GM18520 (cell line): Measurements from ENCODE around the gene PRADC1.

Experiments used
- ATAC-seq: cut with Tn5 transposase; IDR thresholded peaks from one replicate; pipeline ENCODE4 v1.9.1; 2021; ENCODE audit not compliant: unreplicated experiment

PRADC1 gene

GRCh38 chr2:73259276-73259675, 26.2 kb upstream of the PRADC1 start:
- no peak for ATAC-seq

- ATAC-seq, result no peak
These were observed 25.8 kb upstream of the PRADC1 start for GRCh38 chr2:73258913-73259215.

GRCh38 chr2:73258186-73258912, 25.3 kb upstream of the PRADC1 start:
- ATAC-seq, result no peak

DNA sequence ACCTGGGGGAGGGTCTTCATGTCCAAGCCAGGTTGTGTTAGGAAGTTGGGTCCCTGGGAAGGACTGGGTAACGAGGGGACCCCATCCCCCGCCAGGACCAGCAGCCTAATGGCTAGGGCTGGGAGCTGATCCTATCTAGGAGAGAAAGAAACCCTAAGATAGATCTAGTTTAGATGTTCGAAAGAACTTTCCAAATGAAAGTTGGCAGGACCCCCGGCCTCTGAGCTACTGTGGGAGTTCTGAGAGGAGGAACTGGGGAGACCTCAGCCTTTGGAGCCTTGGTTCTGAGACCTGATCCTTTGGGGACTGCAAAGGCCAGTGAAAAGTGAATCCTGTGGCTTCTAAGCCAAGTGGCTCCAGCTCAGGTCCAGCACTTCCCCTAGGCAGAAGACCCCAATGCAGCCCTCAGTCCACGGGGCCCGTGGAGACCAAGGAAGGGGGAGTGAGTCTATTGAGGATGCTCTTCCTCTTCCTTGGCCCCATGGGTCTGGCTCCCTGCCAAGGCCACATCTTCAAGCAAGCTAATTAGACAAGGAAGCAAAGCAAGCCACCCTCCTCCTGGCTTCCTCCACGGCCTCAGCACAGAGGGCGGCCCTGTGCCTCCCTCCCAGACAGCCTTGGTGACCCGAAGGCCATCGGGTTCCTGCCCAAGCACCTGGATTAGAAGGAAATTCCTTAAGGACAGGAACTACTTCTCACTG, 24.5 kb upstream of the PRADC1 start:
- no peak for ATAC-seq

GRCh38 chr2:73257021-73257420, 24.0 kb upstream of the PRADC1 start:
- ATAC-seq, result no peak

DNA sequence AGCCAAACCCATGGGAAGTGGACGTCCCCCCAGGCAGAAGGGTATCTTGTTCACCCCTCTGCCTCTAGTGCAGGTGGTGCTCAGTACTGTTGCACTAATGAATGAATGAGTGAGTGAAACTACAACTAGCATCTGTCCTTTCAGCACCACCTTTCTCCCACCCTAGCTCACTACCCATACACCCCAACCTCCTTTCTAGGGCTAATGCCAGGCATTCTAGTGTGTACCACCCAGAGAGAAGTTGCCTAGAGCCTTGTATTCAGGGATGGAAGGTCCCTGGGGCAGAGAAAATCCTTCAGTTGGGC, 23.5 kb upstream of the PRADC1 start:
- ATAC-seq, result no peak

DNA sequence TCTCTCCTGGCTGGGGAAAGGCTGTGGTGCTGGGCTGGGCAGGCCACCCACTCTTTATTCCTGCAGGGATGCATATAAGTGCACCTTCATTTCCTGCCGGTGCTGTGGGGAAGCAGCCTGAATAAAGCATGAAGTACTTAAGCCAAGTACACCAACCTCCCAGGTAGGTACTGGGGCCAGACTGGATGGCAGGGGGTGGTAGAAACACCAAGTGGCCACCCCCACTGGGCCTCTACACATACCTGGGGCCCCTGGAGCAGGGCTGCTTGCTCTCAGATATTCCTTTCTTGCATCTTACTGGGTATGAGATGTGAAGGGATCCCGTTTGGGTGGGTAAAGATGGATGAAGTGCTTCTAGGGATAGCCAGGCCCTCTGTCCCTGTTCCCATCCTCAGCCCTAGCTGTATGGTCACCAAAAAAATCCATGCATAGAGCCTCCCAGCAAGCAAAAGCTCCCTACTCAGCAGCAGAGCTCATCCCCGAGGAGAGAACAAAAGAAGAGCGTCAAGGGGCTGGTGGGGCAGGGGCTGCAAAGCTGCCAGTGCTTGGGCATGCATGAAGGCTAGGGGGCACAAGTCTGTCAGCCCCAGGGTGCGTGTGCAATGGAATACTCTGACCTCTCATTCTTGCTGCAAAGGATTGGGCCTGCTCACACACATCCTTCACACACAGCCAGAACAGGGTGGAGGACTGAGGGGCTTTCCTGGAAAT, 23.0 kb upstream of the PRADC1 start:
- ATAC-seq, result no peak

DNA sequence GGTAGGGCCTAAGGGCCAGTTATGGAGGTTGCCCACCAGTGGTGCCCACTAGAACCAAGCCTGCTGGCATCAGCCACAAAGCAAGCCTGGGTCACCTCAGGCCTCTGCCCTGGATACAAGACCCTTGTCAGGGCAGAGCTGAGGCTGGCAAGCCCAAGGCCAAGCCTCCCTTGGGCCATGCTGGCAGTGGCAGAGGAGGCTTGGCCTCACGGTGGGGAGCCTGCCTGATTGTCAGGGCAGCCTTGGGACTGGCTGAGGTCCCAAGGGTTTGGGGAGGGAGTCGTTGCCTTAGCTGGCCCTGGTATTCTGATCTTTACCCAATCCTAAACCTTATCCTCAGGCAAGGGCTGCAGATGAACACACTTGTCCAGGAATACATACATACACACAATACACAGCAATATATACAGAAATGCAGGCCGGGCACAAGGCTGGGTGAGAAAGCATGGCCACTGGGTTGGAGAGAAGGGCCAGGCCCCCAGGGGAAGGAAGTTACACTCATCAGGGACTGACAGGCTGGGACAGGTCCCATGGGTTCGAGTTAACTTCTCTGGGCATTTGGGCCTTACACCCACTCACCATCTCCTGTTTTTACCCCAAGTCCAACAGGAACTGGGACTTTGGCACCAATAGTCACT, 22.1 kb upstream of the PRADC1 start:
- ATAC-seq, result no peak

DNA sequence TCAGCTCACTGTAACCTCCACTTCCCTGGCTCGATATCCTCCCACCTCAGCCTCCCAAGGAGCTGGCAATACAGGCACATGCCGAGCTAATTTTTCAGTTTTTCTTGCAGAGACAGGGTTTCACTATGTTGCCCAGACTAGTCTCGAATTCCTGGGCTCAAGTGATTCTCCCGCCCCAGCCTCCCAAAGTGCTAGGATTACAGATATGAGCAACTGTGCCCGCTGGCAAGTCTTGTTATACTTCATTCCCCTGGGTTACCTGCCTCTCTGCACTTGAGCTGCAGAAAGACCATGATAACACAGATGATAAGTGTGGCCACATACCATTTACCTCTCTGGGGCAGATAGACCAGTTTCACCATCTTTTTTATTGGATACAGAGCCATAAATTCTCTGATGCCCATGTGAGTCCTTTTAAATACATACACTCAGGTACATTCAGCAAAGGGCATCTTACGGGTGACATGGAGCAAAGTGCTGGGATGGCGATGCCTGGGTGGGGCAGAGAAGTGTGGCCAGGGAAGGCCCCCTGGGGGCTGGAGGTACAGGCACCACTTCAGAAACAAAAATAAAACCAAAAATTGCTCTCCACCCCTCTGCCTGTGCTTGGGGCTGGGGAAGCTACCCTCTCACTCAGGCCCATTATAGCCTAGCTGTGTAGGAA, 21.4 kb upstream of the PRADC1 start:
- no peak for ATAC-seq

GRCh38 chr2:73253901-73254300, 20.9 kb upstream of the PRADC1 start:
- no peak for ATAC-seq

DNA sequence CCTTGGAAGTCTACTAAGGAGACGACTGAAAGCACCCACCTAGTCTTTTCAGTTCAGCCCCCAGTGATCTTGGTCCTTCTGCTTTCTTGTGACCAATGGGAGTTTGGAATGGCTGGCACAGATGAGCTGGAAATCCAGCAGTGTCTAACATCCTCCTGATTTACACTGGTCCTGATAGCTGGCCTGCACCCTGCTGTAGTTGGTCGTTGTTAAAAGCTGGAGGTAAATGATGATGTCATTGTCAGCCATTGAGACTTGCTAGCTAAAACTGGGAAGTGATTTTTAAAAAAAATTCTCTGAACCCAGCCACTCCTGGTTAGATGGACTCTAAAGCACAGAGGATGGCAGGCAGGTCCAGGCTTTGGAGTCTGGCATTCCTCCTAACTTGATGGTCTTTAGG, 20.4 kb upstream of the PRADC1 start:
- ATAC-seq, result no peak

GRCh38 chr2:73252238-73253027, 19.4 kb upstream of the PRADC1 start:
- ATAC-seq, result no peak

DNA sequence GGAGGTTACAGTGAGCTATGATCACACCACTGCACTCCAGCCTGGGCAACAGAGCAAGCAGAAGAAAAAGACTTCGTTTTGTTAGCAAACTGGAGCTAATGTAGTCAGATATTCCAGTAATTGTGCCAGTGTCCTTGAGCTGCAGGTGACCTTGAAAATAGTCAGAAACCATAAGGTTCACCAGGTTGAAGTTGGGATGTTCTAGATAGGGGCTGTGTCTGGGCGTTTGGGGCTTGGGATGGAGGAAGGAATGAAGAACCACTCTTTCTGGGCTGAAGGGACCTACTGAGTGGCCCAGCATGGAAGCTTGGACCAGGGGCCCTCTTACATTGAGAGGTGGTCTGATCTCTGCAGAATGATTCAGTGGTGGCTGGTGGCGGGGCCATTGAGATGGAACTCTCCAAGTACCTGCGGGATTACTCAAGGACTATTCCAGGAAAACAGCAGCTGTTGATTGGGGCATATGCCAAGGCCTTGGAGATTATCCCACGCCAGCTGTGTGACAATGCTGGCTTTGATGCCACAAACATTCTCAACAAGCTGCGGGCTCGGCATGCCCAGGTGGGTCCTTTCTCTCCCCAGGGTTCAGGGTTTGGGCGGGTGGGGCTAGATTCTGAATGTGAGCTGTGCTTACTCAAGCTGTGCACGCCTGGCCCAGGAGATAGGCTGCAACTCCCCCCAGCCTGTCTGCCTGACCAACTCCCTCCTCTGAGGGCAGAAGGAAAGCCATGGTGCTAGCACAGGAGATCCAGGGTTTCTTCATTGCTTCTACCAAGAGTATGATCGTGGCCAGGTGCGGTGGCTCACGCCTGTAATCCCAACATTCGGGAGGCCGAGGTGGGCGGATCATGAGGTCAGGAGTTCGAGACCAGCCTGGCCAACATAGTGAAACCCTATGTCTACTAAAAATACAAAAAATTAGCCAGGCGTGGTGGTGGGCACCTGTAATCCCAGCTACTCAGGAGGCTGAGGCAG, 18.1 kb upstream of the PRADC1 start:
- no peak for ATAC-seq

DNA sequence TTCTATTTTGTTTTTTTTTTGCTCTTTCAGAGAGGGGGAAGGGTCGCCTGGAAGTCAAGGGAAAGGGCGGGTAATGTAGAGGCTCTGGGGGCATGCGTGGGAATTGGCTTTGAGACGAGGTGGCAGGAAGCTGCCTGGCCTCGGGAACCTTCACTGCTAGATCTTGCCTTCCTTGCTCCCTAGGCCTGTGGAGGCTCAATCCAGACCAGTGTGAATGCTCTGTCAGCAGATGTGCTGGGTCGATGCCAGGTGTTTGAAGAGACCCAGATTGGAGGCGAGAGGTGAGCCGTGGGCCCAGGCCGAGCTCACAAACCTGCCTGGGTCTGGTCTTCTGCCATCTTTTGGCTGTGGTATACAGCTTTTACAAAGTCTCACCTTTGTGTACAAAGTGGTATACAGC, 16.6 kb upstream of the PRADC1 start:
- no peak for ATAC-seq

- no peak for ATAC-seq
These were observed 13.8 kb upstream of the PRADC1 start for GRCh38 chr2:73246850-73247249.

- ATAC-seq, result no peak
These were observed 11.5 kb upstream of the PRADC1 start for GRCh38 chr2:73244580-73244979.

DNA sequence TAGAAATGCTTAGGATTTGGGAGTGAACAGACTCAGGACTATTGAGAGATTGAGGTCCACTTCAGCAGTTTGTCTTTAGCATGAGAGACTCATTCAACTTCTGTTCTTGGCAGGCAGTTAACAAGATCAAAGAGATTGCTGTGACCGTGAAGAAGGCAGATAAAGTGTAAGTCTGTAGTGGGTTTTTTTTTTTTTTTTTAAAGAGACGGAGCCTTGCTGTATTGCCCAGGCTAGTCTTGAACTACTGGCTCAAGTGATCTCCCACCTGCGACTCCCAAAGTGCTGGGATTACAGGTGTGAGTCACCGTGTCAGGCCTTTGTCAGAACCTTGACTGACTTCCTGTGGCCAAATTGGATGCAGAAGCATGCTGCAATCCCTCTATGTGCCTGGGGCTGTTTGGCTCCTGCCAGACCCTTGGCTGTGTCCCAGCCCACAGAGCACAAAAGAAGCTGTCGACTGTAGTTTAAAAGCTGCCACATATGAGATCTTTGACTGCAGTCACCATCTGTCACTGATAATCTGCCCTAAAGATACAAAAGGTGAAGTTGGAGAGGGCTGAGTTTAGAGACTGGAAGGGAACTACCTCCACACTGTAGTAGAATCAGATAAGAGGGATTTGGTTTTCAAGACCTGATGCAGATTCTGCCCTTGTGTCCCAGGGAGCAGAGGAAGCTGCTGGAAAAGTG, 11.0 kb upstream of the PRADC1 start:
- ATAC-seq, result no peak

DNA sequence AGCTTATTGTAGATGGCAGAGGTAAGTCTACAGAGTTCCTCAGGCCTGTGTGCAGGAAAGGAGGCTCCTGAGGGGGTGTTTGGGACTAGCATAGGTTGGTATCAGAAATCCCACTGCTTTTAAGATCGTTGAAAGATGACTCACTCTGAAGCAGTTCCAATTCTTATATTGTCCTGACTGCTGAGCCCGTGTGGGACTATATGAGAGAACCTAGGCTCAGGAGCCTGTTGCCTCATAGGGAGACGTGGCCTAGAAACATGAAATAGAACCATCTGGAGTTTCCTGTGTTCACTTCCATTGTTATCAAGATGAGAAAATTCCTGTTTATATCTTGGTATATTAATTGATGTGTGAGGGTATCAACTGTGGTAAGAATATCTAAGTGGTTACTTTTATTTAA, 6.7 kb upstream of the PRADC1 start:
- ATAC-seq, result no peak

DNA sequence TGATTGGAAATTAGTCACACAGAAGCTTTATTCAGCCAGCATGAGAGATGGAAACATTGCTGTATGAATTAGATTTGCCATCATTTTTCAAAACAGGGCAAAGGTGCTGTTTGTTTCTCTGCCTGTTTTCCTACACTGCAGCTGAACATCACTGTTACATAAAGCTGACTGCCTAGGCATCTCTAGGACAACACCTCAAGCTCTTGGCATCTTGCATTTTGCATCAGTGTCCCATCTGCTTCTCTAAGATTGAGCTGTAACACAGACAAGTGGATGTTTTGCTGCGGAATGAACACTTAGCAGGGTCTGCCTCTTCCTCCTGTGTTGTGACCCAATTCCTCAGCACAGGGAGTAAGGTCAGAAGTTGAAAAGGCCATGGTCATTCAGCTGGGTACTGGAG, 5.9 kb upstream of the PRADC1 start:
- ATAC-seq, result no peak
